Umbilical cord (tissue), 2 donors: ENCODE measurements around the gene ZBTB38. TPM values are rescaled to one million over a fixed set of nuclear protein-coding genes. Genes with fewer than 3 reads are reported as not detected.
A peak's percentile ranks its signal among the peaks of the same experiment; 100 is the strongest.

Experiments
- DNase-seq: peaks from one replicate; pipeline ENCODE4 v3.0.0-alpha.2; 2015; ENCODE audit warnings: low spot score
- total RNA-seq: library from RNA; depleted of rRNA; stranded (reverse); fragments of >200 nt; gene quantifications from one replicate; pipeline ENCODE4 v1.2.3, GENCODE V29; 2014; ENCODE audit warnings: low replicate concordance; ENCODE audit not compliant: insufficient read depth

The ZBTB38 gene
- total RNA-seq, 1 donor from 2014 or later = 129 TPM

DNA sequence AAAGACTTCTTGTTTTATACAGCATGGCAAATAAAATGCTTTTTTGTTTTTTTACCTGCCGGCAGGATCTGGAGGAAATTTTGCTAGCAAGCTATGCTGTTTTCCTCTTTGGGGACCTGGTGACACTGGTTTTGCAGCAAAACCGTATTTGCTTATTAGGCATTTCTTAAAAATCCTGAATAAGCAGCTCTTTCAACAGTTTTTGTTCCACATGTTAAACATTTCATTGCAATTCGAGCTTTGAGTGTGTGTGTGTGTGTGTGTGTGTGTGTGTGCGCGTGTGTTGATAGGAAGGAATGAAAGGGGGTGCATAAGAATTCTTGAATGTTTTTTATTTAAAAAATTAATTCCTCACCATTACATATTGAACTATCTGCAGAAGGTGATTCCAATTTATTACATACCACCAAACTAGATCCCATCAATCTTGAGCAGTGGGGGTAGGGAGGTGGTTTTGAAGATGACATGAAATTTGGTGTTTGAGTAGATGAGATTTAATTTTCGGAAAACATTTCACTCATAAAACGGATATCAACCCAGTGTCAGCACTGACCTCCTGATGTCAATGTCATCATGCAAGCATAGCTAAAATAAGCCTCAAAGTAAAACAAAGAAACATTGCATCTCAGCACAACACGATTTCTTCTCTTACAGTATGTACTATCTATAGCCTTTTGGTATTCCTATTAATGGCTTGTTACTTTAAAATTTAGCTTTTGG lies 17.3 kb downstream of the ZBTB38 start:
- peak; percentile 63 for DNase-seq

- DNase-seq = peak; percentile 55
Observed at GRCh38 chr3:141386126-141386488, 17.8 kb downstream of the ZBTB38 start.

- DNase-seq = peak; percentile 61
Observed at GRCh38 chr3:141386611-141387111, 18.4 kb downstream of the ZBTB38 start.

DNA sequence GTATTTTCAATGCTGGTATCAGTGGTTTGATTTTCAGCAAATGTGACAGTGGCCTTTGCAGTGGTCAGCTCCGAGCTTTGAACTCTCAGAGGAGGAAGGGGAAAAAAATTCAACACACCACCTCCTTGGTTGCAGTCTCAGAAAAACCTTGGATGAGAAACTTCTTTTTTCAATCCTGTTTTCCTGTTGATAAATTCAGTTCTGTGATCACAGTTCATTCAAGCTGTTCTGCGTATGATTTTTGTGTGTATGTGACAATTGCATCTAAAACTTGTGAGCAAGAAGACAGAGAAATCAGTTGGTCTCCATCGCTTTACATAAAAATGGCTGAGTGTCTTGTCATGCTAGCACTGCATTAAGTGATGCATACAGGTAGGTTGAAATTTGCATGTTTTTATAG lies 19.2 kb downstream of the ZBTB38 start:
- no peak for DNase-seq

GRCh38 chr3:141388395-141388794 lies 20.1 kb downstream of the ZBTB38 start:
- no peak for DNase-seq

DNA sequence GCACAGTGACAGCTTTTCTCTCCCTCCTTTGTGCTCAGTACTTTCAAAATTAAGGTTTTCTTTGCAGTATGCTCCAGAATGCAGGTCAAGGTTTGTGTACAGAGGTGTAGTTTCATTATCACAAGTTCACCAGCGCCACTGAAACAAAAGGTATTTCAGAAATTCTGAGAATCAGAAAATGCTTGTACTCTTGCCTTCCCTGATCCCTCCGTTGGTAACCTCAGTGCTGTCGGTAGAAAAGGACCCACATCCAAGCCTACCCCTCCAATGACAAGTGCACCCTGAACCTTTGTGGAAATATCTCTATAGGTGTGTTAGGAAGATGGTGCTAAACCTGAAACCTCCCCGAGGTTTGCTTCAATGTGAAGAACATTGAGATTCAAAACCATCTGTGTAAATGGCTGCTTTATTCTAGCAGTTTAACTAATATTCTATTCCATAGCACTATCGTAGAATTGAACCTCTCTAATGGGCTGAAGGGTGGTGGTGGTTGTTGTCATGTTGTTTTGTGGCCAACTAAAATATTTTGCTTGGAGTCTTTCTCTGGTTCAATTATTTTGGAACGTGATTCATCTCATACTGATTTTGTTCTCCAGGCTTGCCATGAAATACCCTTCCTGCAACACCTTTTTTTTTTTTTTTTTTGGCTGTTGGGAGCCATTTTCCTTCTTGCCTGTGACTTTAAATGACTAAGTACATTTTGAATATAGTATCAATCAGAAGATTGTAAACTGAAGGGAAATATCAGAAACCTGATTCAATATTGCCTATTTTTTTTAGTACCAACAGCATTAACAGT lies 20.7 kb downstream of the ZBTB38 start:
- no peak for DNase-seq

DNA sequence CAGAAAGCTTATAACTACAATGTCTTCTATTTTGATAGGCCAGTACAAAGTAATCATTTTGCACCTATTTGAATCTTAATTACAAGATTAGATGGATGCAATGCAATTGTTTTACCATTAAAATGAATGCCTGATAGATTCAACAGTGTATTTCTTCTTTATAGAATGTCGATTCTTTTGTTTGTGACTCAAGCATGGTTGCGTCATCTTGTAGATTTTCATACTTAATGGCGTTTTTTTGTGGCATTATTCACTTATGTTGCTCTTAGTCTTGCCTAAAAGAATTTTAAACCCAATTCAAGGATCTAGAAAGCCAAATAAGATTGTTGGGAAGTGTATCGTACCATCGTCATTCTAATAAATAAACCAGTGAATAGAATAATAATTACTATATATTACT lies 21.4 kb downstream of the ZBTB38 start:
- DNase-seq = no peak

GRCh38 chr3:141390747-141391146 lies 22.4 kb downstream of the ZBTB38 start:
- DNase-seq = no peak

DNA sequence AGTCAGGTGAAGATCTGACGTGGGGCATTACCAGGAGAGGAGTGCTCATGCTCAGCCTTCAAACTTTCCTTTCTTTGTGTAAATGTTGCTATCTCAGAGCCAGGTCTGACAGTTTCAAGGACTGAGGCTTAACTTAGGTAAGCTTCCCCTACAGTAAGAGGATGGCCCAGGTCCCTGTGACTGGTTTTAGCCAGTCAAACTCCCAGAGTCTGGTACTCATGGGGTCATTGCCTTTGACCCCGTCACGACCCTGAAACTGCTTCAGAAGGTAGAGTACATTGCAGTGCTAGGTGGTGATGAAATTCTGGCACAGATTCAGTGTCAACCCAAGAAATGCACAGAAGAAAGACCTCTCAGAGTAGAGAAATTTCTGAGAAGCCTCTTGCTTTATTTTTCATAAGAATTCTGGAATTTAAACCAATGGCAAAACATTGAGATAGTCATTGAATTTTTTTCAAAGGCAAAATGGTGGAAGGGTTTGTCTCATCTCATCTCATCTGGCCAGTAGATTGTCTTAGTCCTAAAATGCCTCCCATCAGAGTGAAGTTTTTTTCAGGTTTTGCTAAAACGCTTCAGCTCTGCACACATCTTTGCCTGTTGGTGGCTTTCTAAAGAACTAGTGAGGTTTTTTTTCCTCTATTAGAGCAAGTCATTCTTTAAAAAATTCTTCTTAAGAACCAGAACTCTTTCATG lies 23.1 kb downstream of the ZBTB38 start:
- DNase-seq = no peak

- DNase-seq = peak; percentile 54
Observed at GRCh38 chr3:141391991-141392316, 23.6 kb downstream of the ZBTB38 start.

DNA sequence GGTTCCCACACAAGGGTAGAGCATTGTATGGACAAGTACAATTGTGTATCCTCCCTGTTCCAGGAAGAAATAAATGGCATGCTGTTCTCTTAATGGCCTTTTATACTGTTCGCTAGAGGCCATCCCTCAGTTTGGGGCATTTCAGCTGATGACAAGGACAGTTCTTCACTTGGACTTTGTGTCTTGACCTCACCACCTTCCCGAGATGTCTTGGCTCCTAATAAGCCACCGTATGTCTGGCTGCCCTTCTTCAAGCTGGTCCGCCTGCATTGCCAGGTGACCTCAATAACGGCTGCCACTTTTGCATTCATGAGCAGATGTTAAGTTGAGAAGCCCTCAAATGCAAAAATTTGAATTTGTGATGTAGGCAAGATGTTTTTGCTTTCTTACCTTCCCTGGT lies 24.1 kb downstream of the ZBTB38 start:
- no peak for DNase-seq

DNA sequence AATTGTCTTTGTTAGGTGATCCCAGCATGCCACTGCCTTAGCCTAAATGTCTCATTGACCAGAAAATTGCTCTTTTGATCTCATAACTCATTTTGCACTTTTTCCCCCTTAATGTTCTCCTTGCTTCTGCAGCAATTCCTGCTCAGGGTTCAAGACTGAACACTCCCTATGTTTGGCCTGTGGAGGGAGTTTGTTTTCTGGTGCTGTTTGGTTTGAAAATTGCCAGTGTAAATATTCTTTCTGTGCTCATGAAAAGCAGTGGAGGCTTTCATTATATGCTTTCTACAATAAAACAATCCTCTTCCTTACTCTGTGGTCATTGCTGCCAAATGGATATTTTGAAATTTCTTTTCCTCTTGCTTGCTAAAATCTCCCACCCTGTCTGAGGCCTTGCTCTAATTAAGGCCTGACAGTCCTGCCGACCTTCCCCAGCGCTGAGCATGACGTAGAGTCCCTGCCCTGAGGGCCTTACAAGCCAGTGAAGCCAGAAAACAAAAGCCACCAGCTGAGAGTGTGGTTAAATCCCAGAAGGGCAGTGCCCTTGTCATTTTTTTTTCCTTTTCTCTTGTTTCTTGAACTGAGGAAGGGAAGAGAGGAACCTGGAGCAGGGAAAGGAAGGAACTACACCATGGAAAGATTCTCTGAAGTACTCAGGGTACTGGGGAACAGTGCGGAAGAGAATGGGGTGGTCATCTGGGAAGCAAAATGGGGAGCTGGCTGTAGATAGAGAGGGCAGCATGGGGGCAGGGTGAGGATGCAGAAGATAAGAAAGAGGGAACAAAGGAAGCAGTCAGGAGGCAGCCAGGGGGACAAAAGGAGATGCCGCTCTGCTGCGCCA lies 24.8 kb downstream of the ZBTB38 start:
- DNase-seq = peak; percentile 42

- DNase-seq = no peak
Observed at GRCh38 chr3:141393735-141394076, 25.4 kb downstream of the ZBTB38 start.

- no peak for DNase-seq
Observed at GRCh38 chr3:141394560-141394959, 26.3 kb downstream of the ZBTB38 start.

- DNase-seq = no peak
Observed at GRCh38 chr3:141395005-141395589, 26.8 kb downstream of the ZBTB38 start.

DNA sequence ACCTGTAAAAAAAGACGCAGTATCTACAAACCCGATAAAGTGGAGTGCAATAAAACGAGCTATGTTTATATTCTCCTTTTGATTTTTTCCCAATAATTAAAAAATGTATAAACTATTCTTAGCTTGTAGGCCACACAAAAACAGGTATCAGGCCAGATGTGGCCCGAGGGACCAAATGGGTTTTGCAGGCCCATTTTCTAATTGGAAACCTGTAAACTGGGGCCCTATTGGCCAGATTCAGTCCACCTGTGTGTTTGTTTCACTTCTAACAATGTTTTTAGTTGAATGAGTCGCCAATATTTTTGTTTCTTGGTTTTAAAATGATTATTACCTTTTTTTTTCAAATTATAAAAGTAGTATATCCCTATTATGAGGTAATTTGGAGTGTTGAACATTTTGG lies 29.7 kb downstream of the ZBTB38 start:
- no peak for DNase-seq

GRCh38 chr3:141399200-141399599 lies 30.9 kb downstream of the ZBTB38 start:
- DNase-seq = no peak

DNA sequence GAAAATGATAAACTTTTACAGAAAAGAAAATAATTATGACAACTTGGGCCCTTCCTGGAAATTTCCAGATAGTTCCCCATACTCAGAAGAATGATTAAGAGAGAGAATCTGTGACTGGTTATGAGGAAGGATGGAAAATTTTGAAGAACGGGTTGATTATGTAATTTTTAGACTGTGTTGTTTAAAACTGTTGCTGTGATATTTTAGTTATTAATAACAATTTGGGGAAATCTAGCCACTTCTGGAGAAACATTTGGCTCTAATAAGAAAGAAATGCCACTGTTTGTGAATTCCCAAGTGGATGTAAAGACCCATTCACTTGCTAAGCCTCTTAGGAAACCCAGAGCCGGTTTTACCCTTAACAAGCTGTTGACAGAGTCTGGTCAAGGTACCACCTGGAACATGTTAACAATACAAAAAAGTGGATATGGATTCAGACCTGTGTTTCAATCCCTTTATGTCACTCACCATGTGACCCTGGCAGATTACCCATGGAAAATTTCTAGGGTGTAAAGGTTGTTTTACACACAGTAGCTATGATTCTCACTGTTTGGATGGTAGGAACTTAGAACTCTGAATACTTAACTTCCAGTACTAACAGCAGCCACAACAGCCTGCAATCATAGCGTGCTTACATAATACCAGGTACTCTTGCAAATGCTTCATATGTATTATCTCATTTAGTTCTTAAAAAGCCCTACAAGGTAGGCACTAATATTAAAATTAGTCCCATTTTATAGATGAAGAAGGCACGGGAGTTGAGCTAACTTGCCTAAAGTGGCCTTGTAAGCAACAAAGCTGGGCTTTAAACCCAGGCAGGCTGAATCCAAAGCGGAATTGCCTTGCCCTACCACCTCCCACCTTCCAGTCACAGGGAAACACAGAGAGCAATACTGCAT lies 32.0 kb downstream of the ZBTB38 start:
- DNase-seq = no peak

GRCh38 chr3:141401095-141401494 lies 32.8 kb downstream of the ZBTB38 start:
- DNase-seq = no peak
